ENCODE measurements around the gene SNX18. TPM values are rescaled to one million over a fixed set of nuclear protein-coding genes. Genes with fewer than 3 reads are reported as not detected.

The SNX18 gene
- total and polyA plus RNA-seq, 2 of the 8 experiments (the other 6 are each of a cell fraction or from before 2014, with no cell fraction given): 5.8 to 17.7 TPM

DNA sequence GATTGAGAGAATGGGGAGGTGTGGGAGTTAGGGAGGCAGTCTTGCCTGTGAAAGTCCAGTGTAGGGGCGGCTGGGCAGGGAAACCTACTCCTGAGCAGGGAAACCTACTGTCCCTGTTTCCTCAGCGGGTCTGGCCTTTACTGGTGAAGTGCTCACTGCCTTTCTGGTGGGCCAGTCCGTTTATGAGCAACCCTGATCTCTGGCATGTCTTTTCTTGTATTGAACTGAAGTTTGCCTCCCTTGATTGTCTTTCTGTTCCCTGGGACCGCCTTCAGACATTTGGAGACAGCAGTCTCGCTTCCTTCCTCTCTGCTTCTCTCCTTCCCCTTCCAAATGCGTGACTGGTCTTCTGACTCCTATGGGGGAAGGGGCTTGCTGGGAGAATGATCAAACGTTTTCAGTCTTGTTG is 2.9 kb downstream of the SNX18 start:
- Histone ChIP-seq H2AK5ac (ENCODE audit: low read depth, low read length) (no peak overlapping the region), H3K27ac (ENCODE audit: low read depth, low read length) (no peak overlapping the region), H4K5ac (ENCODE audit: insufficient read length, low read depth, low read length) (no peak overlapping the region), H3K9ac (replicated peaks in 1 of 4; ENCODE audit: extremely low read depth in 1 of 4, low read depth in 3 of 4, low read length in 3 of 4) (peak overlapping the region in 3 of 4 experiments; percentile 48 to 57 (median 49); a peak in 4 of 7 replicates), H3K4me2 (ENCODE audit: insufficient read depth in 1 of 2, low read depth in 2 of 2, low read length in 2 of 2) (peak overlapping the region; percentile 61 to 88), H2BK15ac (ENCODE audit: low read length) (no peak overlapping the region), H2BK20ac (ENCODE audit: low read length) (no peak overlapping the region), H2BK5ac (ENCODE audit: low read depth, low read length) (peak overlapping the region; percentile 82; the same call in 1 of the 2 replicates), H3K9me3 (ENCODE audit: insufficient read depth in 2 of 2, low read depth in 1 of 2, low read length in 1 of 2) (peaks cover 0 to 7% of the 10 kb centered on the region in 2 experiments; a peak in 1 of 4 replicates), H3K79me2 (ENCODE audit: control insufficient read depth in 1 of 2, insufficient read depth in 2 of 2, low read length in 2 of 2) (peaks cover 3 to 60% of the 10 kb centered on the region in 2 experiments), H2AFZ (ENCODE audit: low read length) (no peak overlapping the region), H4K91ac (replicated peaks; ENCODE audit: insufficient read length, low read length) (no peak overlapping the region), H3K4ac (replicated peaks; ENCODE audit: insufficient read length, low read depth, low read length) (no peak overlapping the region), H3K36me3 (ENCODE audit: control insufficient read depth in 2 of 4, insufficient read depth in 4 of 4, low read length in 3 of 4) (peaks cover 0 to 3% (median 0%) of the 10 kb centered on the region in 4 experiments; a peak in 1 of 8 replicates), H3K56ac (replicated peaks; ENCODE audit: insufficient read length, low read depth, low read length) (no peak overlapping the region), H3K4me3 (ENCODE audit: extremely low read depth in 1 of 4, insufficient read depth in 2 of 4, low read depth in 3 of 4, low read length in 4 of 4) (peak overlapping the region; percentile 15 to 44 (median 32); a peak in 5 of 8 replicates), H2BK120ac (replicated peaks; ENCODE audit: low read depth, low read length) (no peak overlapping the region), H3K79me1 (ENCODE audit: low read depth, low read length) (peaks cover 5% of the 10 kb centered on the region; the same call in 1 of the 2 replicates), H3K14ac (ENCODE audit: insufficient read length) (no peak overlapping the region), H4K20me1 (replicated peaks in 1 of 2; ENCODE audit: control insufficient read depth in 1 of 2, insufficient read depth in 2 of 2, low read length in 2 of 2) (peaks cover 2 to 9% of the 10 kb centered on the region in 2 experiments), H4K8ac (ENCODE audit: extremely low read depth, insufficient read depth, low read length) (no peak overlapping the region), H3K27me3 (replicated peaks in 1 of 4; ENCODE audit: control insufficient read depth in 3 of 4, extremely low read depth in 1 of 4, insufficient read depth in 3 of 4, low read length in 3 of 4) (peaks cover 0 to 16% (median 12%) of the 10 kb centered on the region in 4 experiments; a peak in 5 of 7 replicates), H3K23me2 (ENCODE audit: low read depth, low read length) (peaks cover 3% of the 10 kb centered on the region), H3K18ac (ENCODE audit: extremely low read depth, low read length) (peak overlapping the region; percentile 74; the same call in 1 of the 2 replicates), H2BK12ac (ENCODE audit: low read depth, low read length) (no peak overlapping the region; the same call in 1 of the 2 replicates), H3K4me1 (replicated peaks in 1 of 4; ENCODE audit: control insufficient read depth in 3 of 4, insufficient read depth in 4 of 4, low read length in 3 of 4) (peaks cover 0 to 16% (median 10%) of the 10 kb centered on the region in 4 experiments; a peak in 5 of 7 replicates), H3K23ac (ENCODE audit: insufficient read length) (no peak overlapping the region)
- CTCF ChIA-PET (ENCODE audit: partially characterized antibody): no interaction called here
- FAIRE-seq (no peak), DNase-seq (ENCODE audit: low read depth in 1 of 2, low spot score in 2 of 2) (no peak)
- WGBS, 2 experiments (ENCODE audit: extremely low coverage in 1 of 2, insufficient coverage in 1 of 2, insufficient read length in 1 of 2, insufficient replicate concordance in 2 of 2, low coverage in 1 of 2, low lambda C conversion rate in 2 of 2, missing lambda C conversion rate in 1 of 2): 27% methylated on average over 7 of the region's 7 CpGs; no CpG with 5 or more reads in 1 of the 2 experiments
- POLR2A ChIA-PET (ENCODE audit: partially characterized antibody): no interaction called here
- 0 out of 4 replicates have a peak, but pooled peaks of 1 of the 2 experiments have one; percentile 1 for TF ChIP-seq RAD21 (IDR thresholded peaks at IDR 0.05 in 1 of 2, conservative IDR thresholded peaks at IDR 0.05 in 1 of 2; ENCODE audit: low read depth in 2 of 2, low read length in 2 of 2)
- TF ChIP-seq, protein P1, sequence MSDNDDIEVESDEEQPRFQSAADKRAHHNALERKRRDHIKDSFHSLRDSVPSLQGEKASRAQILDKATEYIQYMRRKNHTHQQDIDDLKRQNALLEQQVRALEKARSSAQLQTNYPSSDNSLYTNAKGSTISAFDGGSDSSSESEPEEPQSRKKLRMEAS (IDR thresholded peaks at IDR 0.05): no peak

Measured in H1 (cell line).